Naive thymus-derived CD8-positive, alpha-beta T cell (primary cell): ENCODE results near the gene LRRC14B. TPM values are rescaled to one million over a fixed set of nuclear protein-coding genes. Genes with fewer than 3 reads are reported as not detected.

Experiments
- polyA plus RNA-seq, 3 donors: library from polyadenylated mRNA; unstranded; fragments of 300-500 nt; fragmentation: Illumina TruSeq; gene quantifications; one replicate each; pipeline ENCODE4 v1.2.3, GENCODE V29; 2021
- total RNA-seq, 8 experiments: library from RNA in 2 of 8; stranded (reverse) in 2 of 8; gene quantifications; one replicate each; pipeline ENCODE4 v1.2.3 and lab custom pipeline; 2021 to 2026

LRRC14B gene
- total and polyA plus RNA-seq, 5 experiments from 2014 or later, result 0.13 to 0.31 TPM; not detected in 3

Other genes starting within 250 kb of the LRRC14B start
- not detected for gene PLEKHG4B, start 99.3 kb upstream of the LRRC14B start, total RNA-seq
- gene PLEKHG4B, start 99.3 kb upstream of the LRRC14B start, polyA plus RNA-seq, result not detected
- gene CCDC127, start 26.7 kb downstream of the LRRC14B start, total RNA-seq, result 10 to 100 TPM in 1 of 2 experiments, 1 to 10 TPM in 1; 8.4 to 10.1 TPM
- 1 to 10 TPM; 3.2 to 4.4 (median 3.5) TPM for gene CCDC127, start 26.7 kb downstream of the LRRC14B start, polyA plus RNA-seq
- gene SDHA, start 26.8 kb downstream of the LRRC14B start, total RNA-seq, result 100 to 1,000 TPM; 130 to 137 TPM
- gene SDHA, start 26.8 kb downstream of the LRRC14B start, polyA plus RNA-seq, result 100 to 1,000 TPM; 160 to 200 (median 165) TPM
- gene PDCD6, start 80.2 kb downstream of the LRRC14B start, total RNA-seq, result 10 to 100 TPM; 92.5 to 98.2 TPM
- gene PDCD6, start 80.2 kb downstream of the LRRC14B start, polyA plus RNA-seq, result 100 to 1,000 TPM; 183 to 223 (median 211) TPM
- gene AHRR, start 130.2 kb downstream of the LRRC14B start, total RNA-seq, result 1 to 10 TPM; 5.8 to 7.6 TPM
- gene AHRR, start 130.2 kb downstream of the LRRC14B start, polyA plus RNA-seq, result under 1 TPM in 2 of 3 donors, not detected in 1; 0.11 to 0.23 TPM